Inflammatory macrophage treated with lipopolysaccharide for 1 hour (primary cell): Measurements from ENCODE around the gene NANS.
"Not testable (repeated sequence)": the region's sequence is repeated elsewhere in the genome, so short reads cannot be mapped to it uniquely, and the experiment has no call there.

ENCODE experiments used
- DNase-seq, 2 donors: peaks; one replicate each; pipeline ENCODE4 v3.0.0-alpha.2; 2020 to 2022

The NANS gene

DNA sequence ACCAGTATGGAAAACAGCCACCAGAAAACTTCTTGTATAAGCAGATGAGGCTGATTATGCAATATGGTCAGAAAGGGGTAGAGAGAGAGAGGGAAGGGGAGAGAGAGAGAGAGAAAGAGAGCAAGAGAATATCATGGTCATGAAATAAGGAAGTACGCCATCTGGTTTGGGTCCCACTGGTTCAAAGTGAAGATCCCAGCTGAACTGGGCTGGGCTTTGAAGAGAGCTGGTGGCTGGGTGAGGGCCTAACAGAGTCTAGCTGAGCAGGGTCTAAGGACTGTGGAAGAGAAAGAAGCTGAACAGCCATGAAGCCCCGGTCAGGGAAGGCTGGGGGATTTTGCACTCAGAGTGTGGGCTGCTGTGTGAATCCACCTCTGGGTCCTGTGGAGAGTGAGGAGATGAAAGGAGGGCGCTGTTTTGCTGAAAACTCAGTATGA is 47.9 kb downstream of the NANS start:
- peak in 1 of 2 donors; percentile 26 for DNase-seq

DNA sequence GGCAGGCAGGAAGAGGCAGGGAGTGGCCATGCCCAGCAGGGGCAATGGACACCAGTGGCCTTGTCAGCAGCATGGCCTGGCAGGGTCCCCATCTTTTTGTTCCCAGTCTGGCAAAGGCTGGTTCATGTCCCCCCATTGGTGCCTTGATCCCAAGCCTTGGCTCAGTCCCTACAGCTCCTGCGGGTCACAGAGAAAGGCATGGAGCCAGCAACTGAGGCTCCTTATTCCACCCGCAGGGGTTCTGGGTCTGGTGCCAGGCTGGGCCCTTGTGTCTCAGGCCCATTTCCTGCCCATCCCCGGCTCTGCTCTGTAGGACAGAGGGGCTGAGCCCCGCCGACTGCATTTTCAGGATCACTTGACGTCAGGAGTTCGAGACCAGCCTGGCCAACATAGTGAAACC is 48.5 kb downstream of the NANS start:
- no peak for DNase-seq

DNA sequence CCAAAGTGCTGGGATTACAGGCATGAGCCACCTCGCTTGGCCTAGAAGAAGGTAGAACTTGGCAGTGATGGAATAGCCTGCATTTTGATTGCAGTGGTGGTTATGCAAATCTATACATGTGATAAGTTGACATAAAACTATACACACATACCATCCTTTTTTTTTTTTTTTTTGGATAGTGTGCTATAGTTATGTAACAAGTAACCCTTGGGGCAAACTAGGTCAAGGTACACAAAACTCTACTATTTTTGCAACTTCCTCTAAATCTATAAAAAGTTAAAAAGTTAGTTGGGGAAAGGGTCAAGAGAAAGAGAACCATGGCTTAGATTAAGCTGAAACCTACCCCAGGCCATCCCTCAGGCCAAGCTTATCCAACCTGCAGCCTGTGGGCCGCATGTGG is 51.4 kb downstream of the NANS start:
- DNase-seq, result peak in 1 of 2 donors; percentile 33

DNA sequence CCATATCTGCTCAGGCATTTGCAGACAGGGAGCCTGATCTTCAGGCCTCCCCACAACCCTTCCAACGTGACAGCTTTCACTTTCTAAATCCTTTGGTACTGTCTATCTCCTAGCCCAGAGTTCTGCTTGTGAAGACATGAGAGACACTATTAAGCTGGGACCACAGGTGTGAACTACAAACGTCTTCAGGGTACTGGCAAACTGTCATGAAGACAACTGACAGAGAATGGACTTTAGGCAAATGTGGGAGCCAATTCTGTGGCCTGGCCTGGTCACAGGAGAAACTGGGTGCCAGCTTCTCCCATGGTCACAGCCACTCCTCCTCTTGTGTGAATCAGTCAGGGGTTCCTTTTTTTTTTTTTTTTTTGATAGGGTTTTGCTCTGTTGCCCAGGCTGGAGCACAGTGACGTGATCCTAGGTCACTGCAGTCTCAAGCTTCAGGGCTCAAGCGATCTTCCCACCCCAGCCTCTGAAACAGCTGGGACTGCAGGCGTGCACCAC is 52.0 kb downstream of the NANS start:
- DNase-seq, result peak; percentile 56 to 75

DNA sequence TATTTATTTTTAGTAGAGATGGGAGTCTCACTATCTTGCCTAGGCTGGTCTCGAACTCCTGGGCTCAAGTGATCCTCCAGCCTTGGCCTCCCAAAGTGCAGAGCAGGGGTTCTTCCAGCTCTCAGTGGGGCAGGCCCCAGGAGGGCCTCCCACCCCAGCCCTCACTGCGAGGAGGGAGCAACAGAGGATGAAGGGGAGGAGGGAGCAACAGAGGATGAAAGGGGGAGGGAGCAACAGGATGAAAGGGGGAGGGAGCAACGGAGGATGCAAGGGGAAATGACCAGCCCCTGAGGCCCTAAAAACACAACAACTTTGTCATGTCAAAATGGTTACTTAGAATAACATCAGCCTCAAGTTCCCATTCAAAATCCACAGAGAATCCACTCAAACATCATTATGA is 52.5 kb downstream of the NANS start:
- DNase-seq, result no peak

DNA sequence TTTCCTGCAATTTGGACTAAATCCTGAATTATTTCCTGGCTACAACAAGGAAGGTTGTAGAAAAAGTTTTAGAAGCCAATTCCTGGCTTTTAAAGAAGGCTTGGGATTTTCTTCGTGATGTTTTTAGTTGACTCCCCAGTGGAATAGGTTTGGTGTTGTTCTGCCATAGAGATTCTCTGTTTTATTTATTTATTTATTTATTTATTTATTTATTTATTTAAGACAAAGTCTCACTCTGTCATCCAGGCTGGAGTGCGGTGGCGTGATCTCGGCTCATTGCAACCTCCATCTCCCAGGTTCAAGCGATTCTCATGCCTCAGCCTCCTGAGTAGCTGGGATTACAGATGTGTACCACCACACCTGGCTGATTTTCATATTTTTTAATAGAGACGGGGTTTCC is 60.6 kb downstream of the NANS start:
- not testable (repeated sequence) for DNase-seq

DNA sequence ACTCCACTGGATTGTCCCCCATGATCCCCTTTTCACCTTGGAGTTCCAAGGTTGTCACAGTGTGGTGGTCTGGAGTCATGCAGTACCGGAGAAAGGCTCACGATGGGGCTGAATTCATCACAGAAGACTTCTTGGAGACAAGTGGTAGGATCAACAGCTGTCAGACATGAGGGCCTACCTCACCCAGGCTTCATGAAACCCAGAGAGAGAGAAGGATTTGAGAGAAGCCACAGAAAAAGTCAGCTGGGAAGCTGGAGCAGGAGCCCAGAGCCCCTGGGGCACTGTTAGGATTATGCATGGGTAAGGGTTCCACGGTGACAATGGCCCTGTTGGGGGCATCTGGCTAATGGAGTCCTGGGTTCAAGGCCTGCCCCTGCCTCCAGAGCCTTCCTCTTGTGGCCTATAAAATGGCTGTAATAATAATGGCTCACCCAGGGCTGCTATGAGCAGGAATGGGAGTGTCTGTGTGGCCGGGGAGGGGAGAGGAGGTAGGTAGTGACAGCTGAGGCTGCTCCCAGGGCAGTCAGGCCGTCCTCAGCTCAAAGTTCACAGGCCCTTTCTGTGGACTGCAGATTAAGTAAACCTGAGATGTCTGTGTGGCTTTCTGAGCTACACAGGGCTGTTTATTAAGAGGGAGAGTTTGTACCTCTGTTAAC is 61.6 kb downstream of the NANS start:
- peak; percentile 40 to 44 for DNase-seq

DNA sequence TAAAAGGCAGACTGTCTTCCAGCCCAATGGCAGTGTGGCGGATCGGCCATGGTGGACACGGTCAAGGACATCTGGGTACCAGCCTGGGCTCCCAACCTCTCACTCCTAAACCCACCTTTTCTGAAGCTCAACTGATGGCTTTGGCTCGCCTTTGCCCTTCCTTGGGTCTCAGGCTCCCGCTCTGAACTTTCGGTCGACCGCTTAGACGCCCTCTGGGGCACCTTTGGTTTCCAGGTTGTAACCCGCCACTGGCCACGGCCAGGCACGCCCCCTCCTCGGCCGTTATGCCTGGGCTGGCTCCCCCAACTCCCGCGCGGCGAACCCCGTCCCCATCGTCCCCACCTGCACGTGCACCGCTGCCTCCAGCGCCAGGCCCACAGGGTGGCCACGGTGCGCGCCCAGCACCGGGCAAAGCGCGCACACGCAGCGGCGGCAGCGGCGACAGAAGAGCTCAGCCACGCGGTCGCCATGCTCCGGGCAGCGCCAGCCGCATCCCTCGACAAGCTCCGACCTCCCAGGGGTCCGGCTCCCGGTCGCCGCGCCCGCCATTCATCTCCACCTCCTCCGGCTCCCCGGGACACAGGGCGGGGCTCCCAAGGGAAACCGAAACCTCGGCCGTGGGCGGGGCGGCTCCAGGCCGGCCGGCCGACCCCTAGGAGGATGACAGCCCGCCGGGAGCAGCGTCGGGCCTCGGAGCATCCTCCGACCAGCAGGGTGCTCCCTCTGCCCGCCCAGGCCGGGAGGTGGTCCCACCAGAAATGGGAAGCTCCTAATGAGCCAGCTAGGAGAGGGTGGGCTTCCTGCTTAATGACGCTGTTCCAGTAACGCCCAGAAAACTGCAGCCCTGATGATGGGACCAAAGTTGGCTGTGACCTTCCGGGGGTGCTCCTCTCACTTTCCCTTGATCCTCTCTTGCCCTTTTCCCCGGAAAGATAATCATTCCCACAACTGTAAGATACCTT is 62.4 kb downstream of the NANS start, which contains the start of gene TRIM14:
TSS of gene TRIM14 (minus strand) at position 583 of the 962 bp plus-strand sequence. CDS start at position 549, 34 bp downstream.
- DNase-seq, result peak; percentile 73 to 85

DNA sequence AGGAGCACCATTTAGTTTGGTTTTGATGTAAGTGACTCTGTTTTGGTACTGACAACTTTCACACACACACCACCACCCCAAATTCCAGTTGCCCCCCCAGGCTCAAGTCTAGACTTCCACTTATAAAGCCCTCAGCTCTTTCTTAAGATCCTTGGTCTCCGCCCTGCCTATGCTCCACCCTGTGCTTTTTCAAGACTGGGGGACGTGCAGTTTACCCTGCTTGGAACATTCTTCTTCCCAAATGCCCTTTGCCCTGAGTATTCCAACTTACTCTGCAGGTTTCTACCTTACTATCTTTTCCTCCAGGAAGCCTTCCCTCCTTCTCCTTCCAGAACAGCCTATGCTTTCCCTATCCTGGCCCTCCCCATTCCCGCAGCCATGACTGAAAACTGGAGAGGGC is 63.9 kb downstream of the NANS start:
- DNase-seq, result no peak

DNA sequence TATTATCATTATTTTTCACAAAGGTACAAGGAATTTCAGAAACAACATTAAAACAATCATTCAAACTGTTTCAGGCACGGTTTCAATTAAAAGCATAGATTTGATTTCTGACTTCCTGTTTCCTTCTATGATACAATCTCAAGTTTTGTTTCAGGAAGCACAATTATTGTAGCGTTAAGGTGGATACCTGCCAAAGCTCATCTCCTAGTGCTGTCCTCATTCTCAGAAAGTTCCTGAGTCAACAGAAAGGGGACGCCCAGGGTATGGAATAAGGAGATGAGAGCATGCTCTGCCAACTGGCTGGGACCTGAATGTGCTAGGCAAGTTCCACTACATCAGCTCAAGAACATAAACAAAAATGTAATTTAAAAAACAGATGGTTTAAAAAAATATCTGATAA is 64.5 kb downstream of the NANS start:
- DNase-seq, result no peak

DNA sequence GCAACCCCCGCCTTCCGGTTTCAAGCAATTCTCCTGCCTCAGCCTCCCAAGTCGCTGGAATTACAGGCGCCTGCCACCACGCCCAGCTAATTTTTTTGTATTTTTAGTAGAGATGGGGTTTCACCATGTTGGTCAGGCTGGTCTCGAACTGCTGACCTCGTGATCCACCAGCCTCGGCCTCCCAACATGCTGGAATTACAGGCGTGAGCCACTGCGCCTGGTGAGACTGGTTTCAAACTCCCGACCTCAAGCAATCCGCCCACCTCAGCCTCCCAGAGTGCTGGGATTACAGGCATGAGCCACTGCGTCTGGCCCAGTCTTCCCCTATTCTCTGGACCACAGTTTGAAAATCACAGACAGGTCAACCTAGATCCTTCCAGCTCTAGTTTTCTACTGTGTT is 67.6 kb downstream of the NANS start:
- not testable (repeated sequence) for DNase-seq

DNA sequence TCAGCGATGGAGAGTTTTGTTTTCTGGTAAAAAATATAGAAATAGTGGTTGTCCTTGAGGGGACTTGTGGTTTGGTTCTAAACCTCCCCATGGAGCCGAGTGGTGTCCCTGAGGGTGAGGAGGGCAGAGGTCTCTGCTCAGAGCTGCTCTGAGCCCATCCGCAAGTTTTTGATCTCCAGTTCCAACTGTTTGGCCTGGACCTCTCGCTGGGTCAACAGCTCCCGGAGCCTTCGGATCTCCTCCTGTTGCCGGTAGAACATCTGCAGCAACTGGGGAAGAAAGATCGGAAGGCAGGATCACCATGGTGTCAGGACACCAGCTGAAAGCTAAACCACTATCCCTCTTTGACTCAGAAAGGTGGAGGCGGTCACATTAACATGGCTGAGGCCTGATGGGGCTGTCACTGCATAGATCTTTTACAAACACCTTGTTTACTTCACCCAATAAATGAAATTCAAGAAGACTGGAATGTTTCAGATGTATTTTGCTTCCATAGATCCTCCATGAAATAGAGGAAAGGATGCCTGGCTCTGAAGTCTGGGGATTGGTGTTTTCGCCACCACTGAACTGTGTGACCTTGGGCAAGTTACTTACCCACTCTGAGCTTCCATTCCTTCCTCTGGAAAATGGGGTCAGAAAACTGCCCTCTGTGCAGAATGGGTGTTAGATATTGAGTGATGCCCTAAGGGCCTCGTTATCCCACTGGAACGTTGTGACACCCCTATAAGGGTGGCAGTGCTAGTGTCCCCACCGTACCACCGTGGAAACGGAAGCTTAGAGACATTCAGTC is 68.3 kb downstream of the NANS start:
- no peak for DNase-seq

DNA sequence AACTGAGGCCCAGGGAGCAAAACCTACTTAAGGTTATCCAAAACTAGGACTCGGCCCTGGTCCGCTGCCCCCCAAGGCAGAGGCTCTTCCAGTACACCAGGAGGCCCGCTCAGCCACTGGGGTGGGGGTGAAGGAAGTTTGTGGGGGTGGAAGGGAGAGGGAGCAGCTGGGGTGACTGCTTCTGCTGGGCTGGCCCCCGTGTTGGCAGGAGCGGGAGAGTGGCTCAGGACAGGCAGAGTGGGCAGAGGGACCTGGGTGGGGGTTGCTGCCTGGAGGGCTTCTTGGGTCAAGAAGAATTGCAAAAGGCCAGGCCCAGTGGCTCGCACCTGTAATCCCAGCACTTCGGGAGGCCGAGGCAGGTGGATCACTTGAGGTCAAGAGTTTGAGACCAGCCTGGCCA is 70.7 kb downstream of the NANS start:
- DNase-seq, result no peak

DNA sequence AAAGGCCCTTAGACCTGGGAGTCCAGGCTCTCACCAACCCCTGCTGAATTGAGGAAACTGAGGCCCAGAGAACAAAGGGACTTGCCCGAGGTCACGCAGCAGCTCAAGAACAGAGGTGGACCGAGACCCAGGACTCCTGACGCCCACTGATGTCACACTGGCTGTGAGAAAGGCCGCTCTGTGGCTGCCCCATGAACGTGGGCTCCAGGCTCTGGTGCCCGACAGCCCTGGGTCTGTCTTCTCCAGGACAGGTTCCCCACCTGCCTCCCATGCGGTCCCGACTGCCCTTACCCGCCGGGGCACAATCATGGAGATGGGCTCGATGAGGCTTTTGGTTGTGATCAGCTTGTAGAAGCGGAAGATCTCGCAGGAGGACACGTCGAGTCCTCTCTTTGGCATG is 71.8 kb downstream of the NANS start:
- DNase-seq, result no peak

DNA sequence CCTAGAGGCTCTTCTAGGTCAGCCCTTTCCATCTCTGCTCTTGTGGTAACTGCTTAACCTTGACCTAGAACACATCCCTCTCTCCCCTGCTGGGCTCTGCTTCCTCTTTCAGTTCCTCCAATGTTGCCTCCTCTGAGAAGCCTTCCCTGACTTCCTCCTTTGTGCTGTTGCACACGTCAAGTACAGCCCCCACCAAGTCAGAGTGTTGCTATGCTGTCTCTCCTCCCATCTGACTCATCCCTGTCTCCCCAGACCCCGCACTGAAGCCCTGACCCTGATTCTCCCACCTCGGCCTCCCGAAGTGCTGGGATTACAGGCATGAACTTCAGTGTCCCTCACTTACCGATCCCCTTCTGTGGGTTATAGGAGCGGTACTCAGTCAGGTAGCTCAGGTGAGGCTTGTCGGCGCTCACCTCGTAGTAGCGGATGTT is 72.9 kb downstream of the NANS start:
- DNase-seq, result peak; percentile 87 to 88

DNA sequence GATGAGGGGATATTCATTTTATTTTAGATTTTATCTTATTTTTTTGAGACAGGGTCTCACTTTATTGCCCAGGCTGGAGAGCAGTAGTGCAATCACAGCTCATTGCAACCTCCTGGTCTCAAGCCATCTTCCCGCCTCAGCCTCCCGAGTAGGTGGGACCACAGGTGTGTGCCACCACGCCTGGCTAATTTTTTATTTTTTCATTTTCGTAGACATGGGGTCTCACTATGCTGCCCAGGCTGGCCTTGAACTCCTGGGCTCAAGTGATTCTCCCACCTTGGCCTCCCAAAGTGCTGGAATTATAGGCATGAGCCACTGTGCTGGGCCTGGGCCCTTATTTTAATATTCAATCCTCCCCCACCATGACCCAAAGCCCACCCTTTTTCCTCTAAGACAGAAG is 73.5 kb downstream of the NANS start:
- not testable (repeated sequence) for DNase-seq

DNA sequence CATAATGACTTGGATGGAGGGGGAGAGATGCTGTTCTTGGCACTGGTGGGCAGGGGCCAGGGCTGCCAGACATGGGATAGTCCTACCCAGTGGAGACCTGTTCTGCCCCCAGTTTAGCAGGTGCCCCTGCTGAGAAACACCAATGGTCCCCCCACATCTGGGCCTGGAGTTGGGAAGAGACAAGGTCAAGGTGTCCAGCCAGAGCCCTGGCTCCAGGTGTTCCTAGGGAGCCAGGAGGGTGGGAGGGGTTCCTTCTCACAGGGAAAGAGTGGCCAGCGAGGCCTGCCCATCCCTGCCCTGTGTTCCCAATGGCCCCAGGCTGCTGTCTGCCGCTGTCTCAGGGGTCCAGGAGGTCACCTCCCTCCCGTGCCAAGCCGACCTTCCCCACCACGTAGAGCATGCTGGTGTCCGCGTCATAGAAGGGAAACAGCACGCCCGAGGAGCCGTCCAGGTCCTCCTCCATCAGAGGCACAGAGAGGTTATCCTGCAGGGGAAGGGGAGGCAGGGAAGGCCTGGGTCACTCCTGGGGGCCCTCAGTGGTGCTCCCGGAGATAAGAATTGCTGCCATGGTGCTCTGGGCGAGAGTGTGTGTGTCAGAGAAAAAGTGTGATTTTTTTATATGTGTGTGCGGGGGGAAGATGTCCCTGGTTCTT is 74.2 kb downstream of the NANS start:
- DNase-seq, result no peak

DNA sequence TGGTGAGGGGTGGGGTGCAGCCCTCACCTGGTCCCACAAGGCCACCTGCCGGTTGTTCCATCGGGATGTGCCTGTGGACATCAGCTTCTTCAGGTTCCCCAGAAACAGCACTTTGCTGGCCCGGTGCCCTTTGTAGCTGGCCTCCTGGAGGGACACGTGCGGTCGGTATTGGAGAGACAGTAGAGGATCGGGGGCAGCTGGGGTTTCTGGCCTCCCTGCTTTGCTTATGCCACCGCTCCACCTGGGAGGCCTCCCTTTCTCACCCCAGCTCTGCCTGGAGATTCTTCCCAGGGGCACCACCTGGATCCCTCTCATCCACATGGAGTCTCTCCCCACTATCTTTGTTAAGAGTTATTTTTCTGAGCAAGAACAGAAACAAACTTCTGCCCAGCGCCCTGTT is 75.6 kb downstream of the NANS start:
- no peak for DNase-seq
